PC-9 (cell line): ENCODE measurements around the gene MCOLN1.

Experiments
- CTCF ChIP-seq: fragments of 200-600 bp; sonication (generic); conservative IDR thresholded peaks from 2 replicates; pipeline ENCODE4 v1.6.1; 2017; ENCODE audit warnings: mixed run types, antibody characterized with exemption, mild to moderate bottlenecking, moderate library complexity
- EZH2 ChIP-seq: fragments of 200-600 bp; sonication (generic); IDR thresholded peaks from 2 replicates; pipeline ENCODE4 v1.8.0; 2017; ENCODE audit warnings: antibody characterized with exemption, low read depth

- TF ChIP-seq CTCF, result no peak
- TF ChIP-seq EZH2, result no peak
Observed at GRCh38 chr19:7579182-7579581, 56.8 kb downstream of the MCOLN1 start.
